Colonic mucosa (tissue), 4 donors: ENCODE data around the gene CLEC2L. TPM values are rescaled to one million over a fixed set of nuclear protein-coding genes. Genes with fewer than 3 reads are reported as not detected.

Experiments
- DNase-seq: peaks from one replicate; pipeline ENCODE4 v3.0.0-alpha.2; 2020
- H3K27ac ChIP-seq: fragments of 200-600 bp; one replicate; pipeline ENCODE4 v1.8.0; 2021
- H3K27me3 ChIP-seq: fragments of 200-600 bp; one replicate; pipeline ENCODE4 v1.8.0; 2021
- H3K36me3 ChIP-seq: fragments of 200-600 bp; one replicate; pipeline ENCODE4 v1.8.0; 2021
- H3K4me1 ChIP-seq: fragments of 200-600 bp; one replicate; pipeline ENCODE4 v1.8.0; 2021; ENCODE audit warnings: mild to moderate bottlenecking
- H3K4me3 ChIP-seq: fragments of 200-600 bp; one replicate; pipeline ENCODE4 v1.8.0; 2021
- H3K9ac ChIP-seq, 2 donors: one replicate each; pipeline ENCODE4 v1.7.0; 2013; ENCODE audit warnings: control low read depth in 2 of 2, low read depth in 2 of 2, low read length in 2 of 2
- H3K9me3 ChIP-seq: fragments of 200-600 bp; one replicate; pipeline ENCODE4 v1.8.0; 2021
- intact Hi-C: fragments of 100-400 bp; cut with DNase I; formaldehyde crosslinking; loops from one replicate; pipeline ENCODE4 v1.14.1; 2022
- total RNA-seq, 2 donors: library from RNA; stranded (reverse); fragmentation: NEBNext Ultra II Directional in 1 of 2; extraction: Animal tissue kit (Norgen Biotek cat#: 25700) in 1 of 2; gene quantifications; one replicate each; pipeline ENCODE4 v1.2.1, GENCODE V29; 2021
- TF ChIP-seq, protein P1 (sequence below): fragments of 200-600 bp; IDR thresholded peaks from one replicate; pipeline ENCODE4 v1.8.0; 2022; ENCODE audit warnings: antibody characterized with exemption, mild to moderate bottlenecking
- donor health status: healthy.
- donor health status: DM: no; HTN: no; CAD: no.
- donor health status: DM: no; HTN: no; CAD: no.

CLEC2L gene
- total RNA-seq, 2 donors from 2014 or later, result not detected

DNA sequence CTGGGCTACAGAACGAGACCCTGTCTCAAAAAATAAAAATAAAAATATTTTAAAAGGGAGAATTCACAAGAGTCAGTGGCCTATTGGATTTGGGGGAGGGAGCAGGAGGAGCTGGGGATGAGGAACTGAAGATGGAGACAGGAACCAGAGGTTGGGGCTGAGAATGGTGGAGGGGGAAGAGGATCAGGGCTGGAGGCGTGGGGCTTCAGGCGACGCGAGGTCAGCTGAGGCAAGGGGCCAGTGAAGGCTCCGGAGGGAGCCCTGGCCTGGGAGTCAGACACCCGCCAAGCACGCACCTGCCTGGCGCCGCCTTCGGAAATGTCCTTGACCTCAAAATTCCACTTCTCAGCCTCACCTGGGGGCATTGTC is 671 bp upstream of the CLEC2L start:
- intact Hi-C loops, result no loop called here
- H3K36me3 ChIP-seq, result no peaks in the 10 kb centered on the region
- peaks cover 22% of the 10 kb centered on the region for H3K27me3 ChIP-seq
- H3K27ac ChIP-seq, result no peak overlapping the region
- no peak overlapping the region for H3K4me3 ChIP-seq
- H3K9me3 ChIP-seq, result no peaks in the 10 kb centered on the region
- H3K9ac ChIP-seq, result no peak overlapping the region
- no peak for DNase-seq
- no peaks in the 10 kb centered on the region for H3K4me1 ChIP-seq
- TF ChIP-seq, protein P1, sequence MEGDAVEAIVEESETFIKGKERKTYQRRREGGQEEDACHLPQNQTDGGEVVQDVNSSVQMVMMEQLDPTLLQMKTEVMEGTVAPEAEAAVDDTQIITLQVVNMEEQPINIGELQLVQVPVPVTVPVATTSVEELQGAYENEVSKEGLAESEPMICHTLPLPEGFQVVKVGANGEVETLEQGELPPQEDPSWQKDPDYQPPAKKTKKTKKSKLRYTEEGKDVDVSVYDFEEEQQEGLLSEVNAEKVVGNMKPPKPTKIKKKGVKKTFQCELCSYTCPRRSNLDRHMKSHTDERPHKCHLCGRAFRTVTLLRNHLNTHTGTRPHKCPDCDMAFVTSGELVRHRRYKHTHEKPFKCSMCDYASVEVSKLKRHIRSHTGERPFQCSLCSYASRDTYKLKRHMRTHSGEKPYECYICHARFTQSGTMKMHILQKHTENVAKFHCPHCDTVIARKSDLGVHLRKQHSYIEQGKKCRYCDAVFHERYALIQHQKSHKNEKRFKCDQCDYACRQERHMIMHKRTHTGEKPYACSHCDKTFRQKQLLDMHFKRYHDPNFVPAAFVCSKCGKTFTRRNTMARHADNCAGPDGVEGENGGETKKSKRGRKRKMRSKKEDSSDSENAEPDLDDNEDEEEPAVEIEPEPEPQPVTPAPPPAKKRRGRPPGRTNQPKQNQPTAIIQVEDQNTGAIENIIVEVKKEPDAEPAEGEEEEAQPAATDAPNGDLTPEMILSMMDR, result no peak

- TF ChIP-seq, protein P1, result no peak
- Histone ChIP-seq H3K27me3 (peaks cover 22% of the 10 kb centered on the region), H3K9me3 (no peaks in the 10 kb centered on the region), H3K9ac (no peak overlapping the region), H3K36me3 (no peaks in the 10 kb centered on the region), H3K27ac (no peak overlapping the region), H3K4me1 (no peaks in the 10 kb centered on the region), H3K4me3 (no peak overlapping the region)
- intact Hi-C loops, result no loop called here
- no peak for DNase-seq
Measured at GRCh38 chr7:139523968-139524815, 707 bp downstream of the CLEC2L start.

- H3K36me3 ChIP-seq, result no peaks in the 10 kb centered on the region
- TF ChIP-seq, protein P1, result no peak
- no peak overlapping the region for H3K9ac ChIP-seq
- intact Hi-C loops, result no loop called here
- no peaks in the 10 kb centered on the region for H3K9me3 ChIP-seq
- H3K27ac ChIP-seq, result no peak overlapping the region
- peaks cover 22% of the 10 kb centered on the region for H3K27me3 ChIP-seq
- DNase-seq, result no peak
- H3K4me3 ChIP-seq, result no peak overlapping the region
- H3K4me1 ChIP-seq, result no peaks in the 10 kb centered on the region
Measured at GRCh38 chr7:139525239-139525638, 1.8 kb downstream of the CLEC2L start.

GRCh38 chr7:139525750-139526149 is 2.3 kb downstream of the CLEC2L start:
- Histone ChIP-seq H3K27ac (no peak overlapping the region), H3K27me3 (peaks cover 22% of the 10 kb centered on the region), H3K4me1 (no peaks in the 10 kb centered on the region), H3K9me3 (no peaks in the 10 kb centered on the region), H3K9ac (no peak overlapping the region), H3K4me3 (no peak overlapping the region), H3K36me3 (no peaks in the 10 kb centered on the region)
- intact Hi-C loops, result no loop called here
- TF ChIP-seq, protein P1, result no peak
- no peak for DNase-seq

DNA sequence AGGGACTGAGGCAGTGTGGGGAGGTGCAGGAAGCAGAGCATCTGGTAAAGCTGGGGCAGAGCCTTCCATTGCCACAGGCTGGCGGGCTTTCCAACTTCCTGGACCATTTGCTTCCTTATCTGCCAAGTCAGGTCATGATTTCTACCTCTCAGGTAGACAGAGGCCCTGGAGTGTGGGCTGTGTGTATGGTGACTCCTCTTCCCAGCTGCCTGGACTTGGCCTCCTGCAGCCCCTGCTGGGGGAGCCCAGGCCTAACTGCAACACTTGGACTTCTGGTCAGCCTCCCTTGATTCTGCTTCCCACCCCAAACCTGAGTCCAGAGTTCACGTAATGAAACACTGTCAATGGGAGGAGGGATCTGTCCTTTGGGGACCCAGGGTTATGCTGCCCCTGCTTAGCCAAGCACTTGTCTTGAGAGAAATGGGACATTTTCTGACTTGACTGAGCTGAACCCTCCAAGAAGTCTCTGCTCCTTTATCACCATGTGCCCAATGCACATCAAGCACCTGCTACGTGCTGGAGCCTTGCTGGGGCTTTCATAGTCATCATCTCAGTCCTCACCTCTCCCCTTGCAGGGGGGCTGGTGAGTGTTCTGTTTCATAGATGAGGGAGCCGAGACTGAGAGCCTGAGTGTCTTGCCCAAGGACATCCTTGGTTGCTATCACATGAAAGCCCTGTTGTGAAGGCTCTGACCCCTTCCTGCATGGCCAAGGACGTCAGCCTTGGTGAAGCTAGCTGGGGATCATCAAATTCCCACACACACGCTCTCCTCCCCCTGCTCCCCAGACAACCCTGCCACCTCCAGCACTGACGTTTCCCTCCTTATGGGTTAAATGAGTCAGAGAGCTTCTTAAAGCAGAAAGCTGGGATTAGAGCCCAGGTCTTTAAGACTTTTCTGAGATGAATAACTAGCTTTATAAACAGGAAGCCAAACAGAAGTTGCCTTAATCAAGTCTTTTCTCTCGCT is 3.4 kb downstream of the CLEC2L start:
- Histone ChIP-seq H3K27me3 (peaks cover 19% of the 10 kb centered on the region), H3K9ac (no peak overlapping the region), H3K36me3 (no peaks in the 10 kb centered on the region), H3K27ac (no peak overlapping the region), H3K4me3 (no peak overlapping the region), H3K4me1 (no peaks in the 10 kb centered on the region), H3K9me3 (no peaks in the 10 kb centered on the region)
- DNase-seq, result no peak
- intact Hi-C loops, result no loop called here
- TF ChIP-seq, protein P1, result no peak
